ENCODE results near the gene SEPTIN5. TPM values are rescaled to one million over a fixed set of nuclear protein-coding genes. Genes with fewer than 3 reads are reported as not detected.

Gene SEPTIN5
- total and polyA plus RNA-seq, 2 experiments from 2014 or later = 4.3 to 17.2 TPM

- TF ChIP-seq CTCF (conservative IDR thresholded peaks at IDR 0.05; ENCODE audit: low read depth in 2 of 2) (no peak), ZNF462 (CRISPR knock-in tag; IDR thresholded peaks at IDR 0.05) (no peak)
These were observed 23.1 kb upstream of the SEPTIN5 start (continued) for GRCh38 chr22:19691007-19691720.

GRCh38 chr22:19691721-19692341, 22.5 kb upstream of the SEPTIN5 start:
- peak overlapping the region; percentile 80 for H2AFZ ChIP-seq
- H3K36me3 ChIP-seq (ENCODE audit: insufficient read depth) = no peaks in the 10 kb centered on the region
- H3K27ac ChIP-seq (ENCODE audit: low read depth) = no peak overlapping the region
- H3K27me3 ChIP-seq (ENCODE audit: insufficient read depth) = no peaks in the 10 kb centered on the region
- H4K20me1 ChIP-seq (replicated peaks; ENCODE audit: insufficient read depth) = no peaks in the 10 kb centered on the region
- H3K4me2 ChIP-seq = no peak overlapping the region
- H3K79me2 ChIP-seq (replicated peaks; ENCODE audit: insufficient read depth) = no peaks in the 10 kb centered on the region
- Mint-ChIP-seq H3K27ac (peak overlapping the region; percentile 80; the same call in 1 of the 2 replicates), H3K36me3 (ENCODE audit: low read depth) (no peaks in the 10 kb centered on the region), H3K27me3 (ENCODE audit: insufficient read depth, low read depth, poor library complexity) (peaks cover 8% of the 10 kb centered on the region), H3K9me3 (no peaks in the 10 kb centered on the region), H3K4me3 (no peak overlapping the region), H3K4me1 (peaks cover 18% of the 10 kb centered on the region)
- DNase-seq (ENCODE audit: low spot score) (peak; percentile 73), ATAC-seq (peak; percentile 42)
- no peaks in the 10 kb centered on the region; the same call in 1 of the 2 replicates for H3K4me1 ChIP-seq (ENCODE audit: insufficient read depth)
- H3K9me2 ChIP-seq (ENCODE audit: insufficient read depth) = no peaks in the 10 kb centered on the region
- TF ChIP-seq CREB1 (CRISPR knock-in tag; IDR thresholded peaks at IDR 0.05; ENCODE audit: low read depth) = peak; percentile 18; the same call in 1 of the 2 replicates
- TF ChIP-seq ETS1 (IDR thresholded peaks at IDR 0.05) = no peak
- H3F3A ChIP-seq (replicated peaks; ENCODE audit: low read depth) = no peaks in the 10 kb centered on the region
- H3K4me3 ChIP-seq = no peak overlapping the region
